ENCODE measurements around the gene GOLGA8R. TPM values are rescaled to one million over a fixed set of nuclear protein-coding genes. Genes with fewer than 3 reads are reported as not detected.
"Not testable (repeated sequence)": the region's sequence is repeated elsewhere in the genome, so short reads cannot be mapped to it uniquely, and the experiment has no call there.

GOLGA8R gene
- total RNA-seq (1 to 10 TPM; 1.5 to 1.8 TPM), total RNA-seq (0 to 2.2 (median 0.44) reads per million in 172 experiments)
- polyA plus RNA-seq (2013, experiment 1 of 2), result 2.6 TPM
- polyA plus RNA-seq (2013, experiment 2 of 2), result 3.6 TPM

GRCh38 chr15:30414160-30414559 lies at the start of gene GOLGA8R:
GOLGA8R (minus strand) TSS chr15:30414260; CDS start chr15:30414162, 98 bp downstream.
- H3K27ac ChIP-seq (ENCODE audit: low read depth in 1 of 2, low read length in 2 of 2); H3K36me3 Mint-ChIP-seq (ENCODE audit: low read depth); H3K4me3 ChIP-seq (ENCODE audit: low read length); H3K9me3 Mint-ChIP-seq; H3K27me3 ChIP-seq (ENCODE audit: control insufficient read depth in 1 of 2, insufficient read depth in 2 of 2, low read length in 2 of 2); H3K27ac Mint-ChIP-seq; H3K27me3 Mint-ChIP-seq; H3K9me3 ChIP-seq (ENCODE audit: control insufficient read depth in 1 of 2, insufficient read depth in 1 of 2, low read length in 2 of 2); CTCF ChIA-PET; H3K36me3 ChIP-seq (ENCODE audit: insufficient read depth, low read length); H3K4me1 Mint-ChIP-seq (ENCODE audit: low read depth); DNase-seq; intact Hi-C loops (cut with DNase I, micrococcal nuclease); H3K4me3 Mint-ChIP-seq; POLR2A ChIA-PET; ATAC-seq (ENCODE audit: poor library complexity); H3K4me1 ChIP-seq (ENCODE audit: insufficient read depth, low read length): not testable (repeated sequence)

GRCh38 chr15:30463849-30464248 lies 49.8 kb upstream of the GOLGA8R start:
- H3K9me3 Mint-ChIP-seq; ATAC-seq (ENCODE audit: poor library complexity); H3K4me1 Mint-ChIP-seq (ENCODE audit: low read depth); H3K27me3 Mint-ChIP-seq; H3K36me3 Mint-ChIP-seq (ENCODE audit: low read depth); H3K9me3 ChIP-seq (ENCODE audit: control insufficient read depth in 1 of 2, insufficient read depth in 1 of 2, low read length in 2 of 2); H3K27ac ChIP-seq (ENCODE audit: low read depth in 1 of 2, low read length in 2 of 2); intact Hi-C loops (cut with DNase I, micrococcal nuclease); POLR2A ChIA-PET; H3K36me3 ChIP-seq (ENCODE audit: insufficient read depth, low read length); H3K4me1 ChIP-seq (ENCODE audit: insufficient read depth, low read length); H3K4me3 ChIP-seq (ENCODE audit: low read length); DNase-seq; H3K4me3 Mint-ChIP-seq; CTCF ChIA-PET; H3K27ac Mint-ChIP-seq; H3K27me3 ChIP-seq (ENCODE audit: control insufficient read depth in 1 of 2, insufficient read depth in 2 of 2, low read length in 2 of 2): not testable (repeated sequence)

- H3K9me3 Mint-ChIP-seq; intact Hi-C loops (cut with DNase I, micrococcal nuclease); ATAC-seq (ENCODE audit: poor library complexity); H3K27me3 ChIP-seq (ENCODE audit: control insufficient read depth in 1 of 2, insufficient read depth in 2 of 2, low read length in 2 of 2); H3K36me3 Mint-ChIP-seq (ENCODE audit: low read depth); H3K27me3 Mint-ChIP-seq; DNase-seq; H3K4me3 ChIP-seq (ENCODE audit: low read length); H3K27ac ChIP-seq (ENCODE audit: low read depth in 1 of 2, low read length in 2 of 2); H3K9me3 ChIP-seq (ENCODE audit: control insufficient read depth in 1 of 2, insufficient read depth in 1 of 2, low read length in 2 of 2); CTCF ChIA-PET; POLR2A ChIA-PET; H3K27ac Mint-ChIP-seq; H3K4me1 Mint-ChIP-seq (ENCODE audit: low read depth); H3K36me3 ChIP-seq (ENCODE audit: insufficient read depth, low read length); H3K4me1 ChIP-seq (ENCODE audit: insufficient read depth, low read length); H3K4me3 Mint-ChIP-seq: not testable (repeated sequence)
Observed at GRCh38 chr15:30462176-30462575, 48.1 kb upstream of the GOLGA8R start.

GRCh38 chr15:30452702-30453101 lies 38.6 kb upstream of the GOLGA8R start:
- not testable (repeated sequence) for H3K9me3 Mint-ChIP-seq; H3K4me1 Mint-ChIP-seq (ENCODE audit: low read depth); H3K36me3 Mint-ChIP-seq (ENCODE audit: low read depth)

GRCh38 chr15:30438348-30438747 lies 24.3 kb upstream of the GOLGA8R start:
- H3K4me3 Mint-ChIP-seq; H3K36me3 ChIP-seq (ENCODE audit: insufficient read depth, low read length); H3K9me3 ChIP-seq (ENCODE audit: control insufficient read depth in 1 of 2, insufficient read depth in 1 of 2, low read length in 2 of 2); H3K27me3 Mint-ChIP-seq; POLR2A ChIA-PET; DNase-seq; H3K4me3 ChIP-seq (ENCODE audit: low read length); H3K36me3 Mint-ChIP-seq (ENCODE audit: low read depth); H3K27me3 ChIP-seq (ENCODE audit: control insufficient read depth in 1 of 2, insufficient read depth in 2 of 2, low read length in 2 of 2); H3K4me1 Mint-ChIP-seq (ENCODE audit: low read depth); ATAC-seq (ENCODE audit: poor library complexity); H3K27ac ChIP-seq (ENCODE audit: low read depth in 1 of 2, low read length in 2 of 2); H3K9me3 Mint-ChIP-seq; intact Hi-C loops (cut with DNase I, micrococcal nuclease); H3K4me1 ChIP-seq (ENCODE audit: insufficient read depth, low read length); H3K27ac Mint-ChIP-seq; CTCF ChIA-PET: not testable (repeated sequence)

More at GRCh38 chr15:30452702-30453101, 38.6 kb upstream of the GOLGA8R start:
- H3K36me3 ChIP-seq (ENCODE audit: insufficient read depth, low read length); H3K4me3 Mint-ChIP-seq; H3K27ac Mint-ChIP-seq; CTCF ChIA-PET; DNase-seq; H3K9me3 ChIP-seq (ENCODE audit: control insufficient read depth in 1 of 2, insufficient read depth in 1 of 2, low read length in 2 of 2); H3K4me1 ChIP-seq (ENCODE audit: insufficient read depth, low read length); H3K27me3 Mint-ChIP-seq; ATAC-seq (ENCODE audit: poor library complexity); POLR2A ChIA-PET; H3K27me3 ChIP-seq (ENCODE audit: control insufficient read depth in 1 of 2, insufficient read depth in 2 of 2, low read length in 2 of 2); H3K27ac ChIP-seq (ENCODE audit: low read depth in 1 of 2, low read length in 2 of 2); H3K4me3 ChIP-seq (ENCODE audit: low read length); intact Hi-C loops (cut with DNase I, micrococcal nuclease): not testable (repeated sequence)

GRCh38 chr15:30435878-30436277 lies 21.8 kb upstream of the GOLGA8R start:
- H3K9me3 Mint-ChIP-seq; intact Hi-C loops (cut with DNase I, micrococcal nuclease); POLR2A ChIA-PET; H3K27ac Mint-ChIP-seq; CTCF ChIA-PET; H3K27ac ChIP-seq (ENCODE audit: low read depth in 1 of 2, low read length in 2 of 2); H3K4me1 ChIP-seq (ENCODE audit: insufficient read depth, low read length); H3K4me3 Mint-ChIP-seq; H3K36me3 Mint-ChIP-seq (ENCODE audit: low read depth); H3K27me3 Mint-ChIP-seq; H3K9me3 ChIP-seq (ENCODE audit: control insufficient read depth in 1 of 2, insufficient read depth in 1 of 2, low read length in 2 of 2); ATAC-seq (ENCODE audit: poor library complexity); DNase-seq; H3K27me3 ChIP-seq (ENCODE audit: control insufficient read depth in 1 of 2, insufficient read depth in 2 of 2, low read length in 2 of 2); H3K36me3 ChIP-seq (ENCODE audit: insufficient read depth, low read length); H3K4me3 ChIP-seq (ENCODE audit: low read length); H3K4me1 Mint-ChIP-seq (ENCODE audit: low read depth): not testable (repeated sequence)

- intact Hi-C loops (cut with DNase I, micrococcal nuclease); H3K36me3 Mint-ChIP-seq (ENCODE audit: low read depth): not testable (repeated sequence)
Observed at GRCh38 chr15:30420723-30421122, 6.7 kb upstream of the GOLGA8R start.

More at GRCh38 chr15:30420723-30421122, 6.7 kb upstream of the GOLGA8R start:
- H3K4me3 ChIP-seq (ENCODE audit: low read length); H3K27ac ChIP-seq (ENCODE audit: low read depth in 1 of 2, low read length in 2 of 2); H3K27ac Mint-ChIP-seq; H3K4me1 Mint-ChIP-seq (ENCODE audit: low read depth); CTCF ChIA-PET; ATAC-seq (ENCODE audit: poor library complexity); H3K4me3 Mint-ChIP-seq; DNase-seq; H3K27me3 Mint-ChIP-seq; H3K9me3 ChIP-seq (ENCODE audit: control insufficient read depth in 1 of 2, insufficient read depth in 1 of 2, low read length in 2 of 2); H3K27me3 ChIP-seq (ENCODE audit: control insufficient read depth in 1 of 2, insufficient read depth in 2 of 2, low read length in 2 of 2); H3K36me3 ChIP-seq (ENCODE audit: insufficient read depth, low read length); POLR2A ChIA-PET; H3K4me1 ChIP-seq (ENCODE audit: insufficient read depth, low read length); H3K9me3 Mint-ChIP-seq: not testable (repeated sequence)

Measured in CD4-positive, alpha-beta T cell (primary cell).